Measurements from ENCODE around the gene VPS51.

DNA sequence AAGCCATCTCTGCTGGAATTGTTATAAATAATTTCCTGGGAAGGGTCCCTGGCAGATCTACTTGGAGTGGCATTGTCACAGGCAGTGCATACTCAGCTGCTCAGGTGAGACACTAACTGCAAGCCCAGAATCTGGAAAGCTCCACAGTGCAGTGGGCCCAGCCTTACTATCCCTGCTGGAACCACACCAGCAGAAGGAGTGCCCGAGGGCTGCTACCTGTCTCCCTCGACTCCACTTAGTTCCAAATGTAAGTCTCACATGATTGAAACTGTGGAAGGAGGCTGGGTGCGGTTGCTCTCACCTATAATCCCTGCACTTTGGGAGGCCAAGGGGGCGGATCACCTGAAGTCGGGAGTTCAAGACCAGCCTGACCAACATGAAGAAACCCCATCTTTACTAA lies 52.6 kb downstream of the VPS51 start:
- TF ChIP-seq POLR2A (IDR thresholded peaks at IDR 0.05) (no peak), EP300 (IDR thresholded peaks at IDR 0.05) (no peak)

All from tibial nerve (tissue), 3 donors.